ENCODE measurements around the gene CECR2.
"Not testable (repeated sequence)": the region's sequence is repeated elsewhere in the genome, so short reads cannot be mapped to it uniquely, and the experiment has no call there.

The CECR2 gene

DNA sequence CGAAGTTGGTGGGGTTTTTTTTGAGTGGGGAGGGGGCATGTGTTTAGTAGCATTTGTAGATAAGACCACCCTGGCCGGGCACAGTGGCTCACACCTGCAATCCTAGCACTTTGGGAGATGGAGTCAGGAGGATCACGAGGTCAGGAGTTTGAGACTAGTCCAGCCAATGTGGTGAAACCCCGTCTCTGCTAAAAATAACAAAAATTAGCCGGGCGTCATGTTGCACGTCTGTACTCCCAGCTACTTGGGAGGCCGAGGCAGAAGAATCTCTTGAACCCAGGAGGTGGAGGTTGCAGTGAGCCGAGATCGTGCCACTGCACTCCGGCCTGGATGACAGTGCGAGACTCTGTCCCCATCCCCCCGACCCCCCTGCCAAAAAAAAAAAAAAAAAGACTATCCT is 34.6 kb downstream of the CECR2 start:
- DNase-seq, result no peak

- no peak for DNase-seq
These were observed 38.4 kb downstream of the CECR2 start for GRCh38 chr22:17407643-17408042.

- DNase-seq, result no peak
These were observed 41.3 kb downstream of the CECR2 start for GRCh38 chr22:17410576-17410975.

DNA sequence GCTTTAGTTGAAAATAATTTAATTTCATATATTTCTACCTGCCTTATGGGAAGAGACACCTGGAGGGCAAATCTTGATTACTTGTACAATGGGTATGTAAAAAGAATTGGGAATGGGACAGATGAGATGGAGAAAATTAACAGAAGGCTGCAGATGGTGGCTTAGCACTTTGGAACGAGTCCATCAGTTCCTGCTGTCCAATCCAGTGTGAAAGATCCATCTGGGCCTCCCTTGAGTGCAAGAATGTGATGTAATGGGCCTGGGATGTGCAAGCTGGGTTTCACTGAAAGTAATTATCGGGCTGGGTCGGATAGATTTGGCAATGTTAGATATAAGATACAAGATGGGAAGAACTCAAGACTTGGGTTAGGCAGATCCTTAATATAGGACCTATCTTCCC is 42.0 kb downstream of the CECR2 start:
- DNase-seq, result no peak

- no peak for DNase-seq
These were observed 43.0 kb downstream of the CECR2 start for GRCh38 chr22:17412232-17412631.

- no peak for DNase-seq
These were observed 49.6 kb downstream of the CECR2 start for GRCh38 chr22:17418890-17419324.

DNA sequence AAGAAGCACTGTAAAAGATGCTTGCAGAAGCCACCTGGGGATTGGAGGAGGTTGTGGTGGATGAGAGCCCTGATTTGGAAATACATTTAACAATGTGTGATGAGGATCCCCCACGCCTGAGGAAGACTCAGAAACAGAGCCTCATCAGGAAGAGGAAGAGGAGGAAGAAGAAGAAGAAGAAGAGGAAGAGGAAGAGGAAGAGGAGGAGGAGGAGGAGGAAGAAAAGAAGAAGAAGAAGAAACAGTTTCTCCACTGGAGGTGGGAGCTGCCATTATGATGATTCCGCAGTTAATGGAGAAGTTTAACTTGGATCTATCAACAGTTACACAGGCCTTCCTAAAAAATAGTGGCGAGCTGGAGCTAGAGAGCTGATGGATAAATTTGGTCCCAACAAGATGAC is 50.1 kb downstream of the CECR2 start:
- no peak for DNase-seq

GRCh38 chr22:17422736-17423343 is 53.6 kb downstream of the CECR2 start:
- no peak for DNase-seq

- no peak for DNase-seq
These were observed 54.4 kb downstream of the CECR2 start for GRCh38 chr22:17423616-17424015.

GRCh38 chr22:17427528-17427927 is 58.3 kb downstream of the CECR2 start:
- not testable (repeated sequence) for DNase-seq

DNA sequence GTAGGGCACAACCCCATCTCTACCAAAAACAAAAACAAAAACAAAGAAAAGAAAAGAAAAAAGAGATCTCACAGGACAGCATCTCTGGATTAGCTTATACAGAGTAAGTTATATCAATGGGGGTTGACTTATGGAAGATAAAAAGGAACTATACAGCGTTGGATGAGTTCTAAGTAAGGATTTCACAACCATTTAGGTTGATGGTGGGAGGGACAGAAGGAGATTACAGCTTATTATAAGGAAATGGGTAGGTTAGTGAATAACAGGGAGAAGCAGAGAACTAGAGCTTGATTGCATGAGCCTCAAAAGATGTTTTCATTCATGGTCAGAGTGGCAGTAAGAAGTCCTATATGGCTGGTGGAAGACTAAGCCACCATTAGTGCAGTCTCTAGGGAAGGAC is 60.3 kb downstream of the CECR2 start:
- DNase-seq, result peak in 3 of 4 experiments; percentile 14 to 54 (median 36)

DNA sequence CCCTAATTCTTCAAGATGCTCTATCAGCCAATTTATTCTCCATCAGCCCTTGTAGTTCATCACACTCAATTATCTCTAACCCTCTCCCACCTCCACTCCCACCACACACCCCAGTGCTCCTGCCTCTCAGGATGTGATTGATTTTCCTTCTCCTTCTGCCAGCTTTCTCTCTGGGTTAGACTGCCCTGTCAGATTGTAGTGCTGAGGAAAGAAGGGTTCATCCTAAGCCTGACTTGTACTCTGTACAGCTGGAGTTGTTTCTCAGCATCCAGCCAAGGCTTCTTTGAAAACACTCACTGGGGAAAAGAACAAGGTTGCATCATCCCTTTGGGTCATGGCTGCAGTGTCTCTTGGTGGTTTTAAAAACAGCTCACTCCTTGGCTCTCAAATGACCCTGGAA is 61.2 kb downstream of the CECR2 start:
- no peak for DNase-seq

DNA sequence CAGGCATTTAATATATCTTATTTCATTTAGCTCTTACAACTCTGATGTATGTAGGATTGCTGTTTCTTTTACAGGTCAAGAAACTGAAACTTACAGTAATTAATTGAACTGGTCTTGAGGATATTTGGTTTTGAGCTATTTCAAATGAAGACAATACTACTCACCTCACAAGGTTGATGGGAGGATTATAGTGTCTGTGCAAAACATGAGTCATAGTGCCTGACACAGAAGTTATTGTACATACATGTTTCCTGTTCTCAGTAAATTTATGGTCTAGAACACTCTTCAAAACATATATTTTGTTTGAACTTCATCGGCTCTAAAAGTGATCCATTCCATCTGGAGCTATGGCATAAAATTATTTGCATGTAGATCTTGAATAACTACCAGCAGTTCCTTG is 61.9 kb downstream of the CECR2 start:
- DNase-seq, result no peak

GRCh38 chr22:17434856-17435255 is 65.6 kb downstream of the CECR2 start:
- DNase-seq, result no peak

DNA sequence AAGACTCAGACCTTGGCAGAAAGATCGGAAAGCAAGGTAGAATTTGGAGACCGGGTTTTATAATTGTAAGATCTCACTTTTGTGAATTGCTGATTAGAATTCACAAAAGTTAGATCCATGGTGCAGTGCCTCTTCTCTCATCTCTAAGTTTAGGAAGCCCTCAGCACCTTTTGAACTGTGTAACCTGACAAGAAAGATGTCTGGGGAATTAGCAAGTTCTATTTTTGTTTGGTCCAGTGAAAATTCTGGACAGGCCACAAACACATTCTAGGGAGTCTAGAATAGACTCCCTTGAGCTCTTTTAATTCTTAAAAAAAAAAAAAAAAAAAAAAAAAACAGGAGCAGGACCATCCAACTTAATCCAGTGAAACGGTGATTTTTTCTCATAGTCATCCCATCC is 66.1 kb downstream of the CECR2 start:
- DNase-seq, result no peak

DNA sequence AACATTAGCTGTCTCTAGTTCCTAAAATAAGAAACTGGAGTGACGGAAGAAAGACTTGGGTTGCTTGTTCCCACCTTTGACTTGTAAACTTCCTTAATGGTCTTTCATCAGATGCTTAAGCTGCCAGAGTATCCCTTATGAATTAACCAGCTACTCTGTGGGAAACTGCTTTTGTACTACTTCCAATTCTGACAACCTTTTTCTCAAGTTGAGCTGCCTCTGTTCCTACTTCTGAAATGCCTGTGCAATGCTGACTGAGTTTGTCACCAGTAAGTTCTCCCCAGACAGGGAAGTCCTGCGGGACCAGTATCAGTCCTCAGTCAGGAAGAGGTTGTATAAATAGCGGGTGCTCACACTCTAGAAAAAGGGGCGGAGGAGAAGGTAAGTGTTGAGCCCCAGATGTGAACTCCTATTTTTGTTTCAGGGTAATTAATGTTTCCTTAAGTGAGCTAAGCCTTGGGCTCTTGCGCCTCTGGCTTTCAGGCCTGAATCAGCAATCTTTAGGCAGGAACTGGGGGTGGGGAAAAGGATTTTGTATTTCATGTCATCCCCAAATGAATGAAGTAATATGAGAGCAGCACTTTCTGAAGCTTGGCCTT is 67.2 kb downstream of the CECR2 start:
- DNase-seq, result peak; percentile 55 to 69 (median 66)

DNA sequence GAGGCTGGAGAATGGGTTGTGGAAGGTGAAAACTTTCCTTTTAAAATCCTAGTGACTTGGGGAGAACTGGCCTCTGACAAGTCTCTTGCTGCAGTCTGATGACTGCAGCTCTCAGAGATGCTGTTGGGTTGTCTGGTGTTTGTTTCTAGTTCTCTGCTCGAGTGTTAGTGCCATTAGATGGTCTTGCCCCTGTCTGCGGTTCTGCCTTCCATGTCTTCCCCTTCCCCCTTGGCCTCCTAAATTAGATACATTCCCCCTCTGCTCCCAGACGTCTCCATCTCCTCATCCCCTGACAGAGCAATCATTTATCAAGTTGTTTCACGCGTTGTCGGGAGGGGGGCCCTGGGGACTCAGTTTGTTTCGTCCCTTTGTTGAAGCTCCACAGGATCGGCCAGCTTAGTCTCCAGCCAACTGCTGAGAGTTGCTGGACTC is 67.7 kb downstream of the CECR2 start:
- DNase-seq, result no peak

- no peak for DNase-seq
These were observed 68.8 kb downstream of the CECR2 start for GRCh38 chr22:17438026-17438425.

DNA sequence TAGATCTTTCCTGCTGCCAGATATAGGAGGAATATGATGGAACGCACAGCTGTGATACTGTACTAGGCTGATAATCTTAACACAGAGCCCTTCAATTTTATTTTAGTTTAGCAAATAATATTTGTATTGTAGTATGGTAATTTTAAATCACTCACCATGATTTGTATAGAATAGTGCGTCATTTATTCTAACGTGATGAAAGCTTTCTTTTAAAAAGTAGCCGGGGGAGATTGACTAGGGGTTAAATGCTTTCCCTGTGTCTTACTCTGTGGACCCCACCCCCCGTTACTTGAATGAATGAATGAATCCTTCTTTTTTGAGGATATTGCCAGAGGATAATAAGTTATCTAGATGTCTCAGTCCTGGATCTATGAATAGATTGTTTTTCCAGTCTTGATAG is 72.1 kb downstream of the CECR2 start:
- no peak for DNase-seq

DNA sequence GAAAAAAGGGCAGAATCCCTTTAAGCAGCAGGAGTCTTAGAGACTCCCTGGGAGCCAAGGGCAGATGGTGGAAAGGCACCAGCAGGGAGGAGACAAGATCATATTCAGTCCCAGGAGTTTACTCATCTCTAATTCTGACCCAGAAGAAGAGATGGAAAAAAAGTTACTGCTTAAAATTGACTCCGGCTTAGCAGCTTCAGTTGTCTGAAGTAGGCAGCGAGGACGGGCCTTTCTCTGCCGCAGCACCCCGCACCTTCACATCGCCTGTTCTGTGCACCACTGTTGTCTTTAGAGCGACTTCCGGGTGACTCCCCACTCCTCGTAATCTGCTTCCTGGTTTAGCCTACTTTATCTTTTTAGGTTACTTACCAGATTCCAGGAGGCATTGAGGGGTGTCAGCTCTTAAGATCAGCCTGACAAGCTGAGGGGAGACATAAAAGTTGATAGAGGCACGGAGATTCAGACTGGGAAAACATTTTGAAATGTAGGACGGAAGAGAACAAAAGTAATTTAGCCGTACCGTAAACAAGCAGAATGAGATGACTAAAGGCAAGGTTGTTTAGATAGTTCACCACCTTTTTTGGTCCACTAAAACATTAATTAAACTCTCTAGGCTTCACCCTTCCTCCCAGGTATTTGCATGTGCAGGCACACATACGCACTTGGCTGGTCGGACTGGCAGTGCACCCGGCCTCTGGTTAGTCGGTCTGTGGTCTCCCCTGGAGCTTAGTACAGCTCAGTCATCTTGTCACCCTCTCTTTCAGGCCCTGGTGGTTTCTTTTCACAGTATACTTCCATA is 74.3 kb downstream of the CECR2 start:
- DNase-seq, result no peak

DNA sequence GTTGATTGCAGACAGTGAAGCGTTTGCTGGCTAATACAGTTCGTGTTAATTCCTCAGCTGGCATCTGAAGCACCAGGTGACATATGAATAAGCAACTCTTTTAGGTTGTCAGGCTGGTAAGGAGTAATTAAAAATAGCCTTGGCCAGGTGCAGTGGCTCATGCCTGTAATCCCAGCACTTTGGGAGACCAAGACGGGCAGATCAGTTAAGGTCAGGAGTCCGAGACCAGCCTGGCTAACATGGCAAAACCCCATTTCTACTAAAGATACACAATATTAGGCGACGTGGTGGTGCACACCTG is 74.9 kb downstream of the CECR2 start:
- DNase-seq, result no peak

GRCh38 chr22:17446698-17447097 is 77.4 kb downstream of the CECR2 start:
- no peak for DNase-seq

DNA sequence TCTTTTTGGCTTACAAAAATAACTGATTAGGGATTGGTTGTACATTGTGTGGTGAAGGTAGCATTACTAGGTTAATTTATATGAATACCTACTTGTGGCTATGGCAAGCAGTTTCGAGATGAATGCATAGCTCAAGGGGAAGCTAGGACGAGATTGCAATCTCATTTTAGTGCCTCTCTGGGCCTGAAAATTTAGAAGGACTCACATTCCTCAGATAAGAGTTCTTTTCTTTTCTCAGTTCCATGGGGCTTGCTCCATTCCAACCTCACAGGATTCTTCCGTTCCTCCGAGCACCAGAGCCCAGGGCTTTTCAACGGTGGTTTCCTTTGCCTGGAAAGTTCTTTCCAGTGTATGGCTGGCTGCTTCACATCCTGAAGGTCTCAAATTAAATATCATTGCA is 82.1 kb downstream of the CECR2 start:
- no peak for DNase-seq

DNA sequence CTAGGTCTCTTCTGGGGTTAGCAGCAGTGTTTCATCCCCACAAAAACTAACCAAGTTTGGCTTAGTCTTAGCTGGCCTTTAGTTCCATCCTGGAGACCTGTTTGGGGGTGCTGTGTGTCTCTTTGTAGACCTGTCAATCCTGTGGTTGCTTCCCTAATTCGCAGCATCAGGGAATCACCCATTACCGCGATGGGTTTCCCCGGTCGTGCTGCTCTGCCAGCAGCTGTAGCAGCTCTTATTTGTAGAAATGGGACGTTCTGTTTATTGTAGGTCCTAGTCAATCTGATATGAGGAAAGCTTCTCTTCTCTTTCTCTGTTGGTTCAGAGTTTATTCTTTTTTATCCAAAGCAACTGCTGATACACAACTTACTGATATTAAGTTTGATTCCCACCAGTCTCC is 91.6 kb downstream of the CECR2 start:
- DNase-seq, result no peak
